GM19397 (cell line): ENCODE measurements around the gene C12orf42.

Experiments used
- ATAC-seq: cut with Tn5 transposase; IDR thresholded peaks from one replicate; pipeline ENCODE4 v1.9.1; 2021; ENCODE audit warnings: mild to moderate bottlenecking, moderate library complexity; ENCODE audit not compliant: unreplicated experiment

C12orf42 gene

DNA sequence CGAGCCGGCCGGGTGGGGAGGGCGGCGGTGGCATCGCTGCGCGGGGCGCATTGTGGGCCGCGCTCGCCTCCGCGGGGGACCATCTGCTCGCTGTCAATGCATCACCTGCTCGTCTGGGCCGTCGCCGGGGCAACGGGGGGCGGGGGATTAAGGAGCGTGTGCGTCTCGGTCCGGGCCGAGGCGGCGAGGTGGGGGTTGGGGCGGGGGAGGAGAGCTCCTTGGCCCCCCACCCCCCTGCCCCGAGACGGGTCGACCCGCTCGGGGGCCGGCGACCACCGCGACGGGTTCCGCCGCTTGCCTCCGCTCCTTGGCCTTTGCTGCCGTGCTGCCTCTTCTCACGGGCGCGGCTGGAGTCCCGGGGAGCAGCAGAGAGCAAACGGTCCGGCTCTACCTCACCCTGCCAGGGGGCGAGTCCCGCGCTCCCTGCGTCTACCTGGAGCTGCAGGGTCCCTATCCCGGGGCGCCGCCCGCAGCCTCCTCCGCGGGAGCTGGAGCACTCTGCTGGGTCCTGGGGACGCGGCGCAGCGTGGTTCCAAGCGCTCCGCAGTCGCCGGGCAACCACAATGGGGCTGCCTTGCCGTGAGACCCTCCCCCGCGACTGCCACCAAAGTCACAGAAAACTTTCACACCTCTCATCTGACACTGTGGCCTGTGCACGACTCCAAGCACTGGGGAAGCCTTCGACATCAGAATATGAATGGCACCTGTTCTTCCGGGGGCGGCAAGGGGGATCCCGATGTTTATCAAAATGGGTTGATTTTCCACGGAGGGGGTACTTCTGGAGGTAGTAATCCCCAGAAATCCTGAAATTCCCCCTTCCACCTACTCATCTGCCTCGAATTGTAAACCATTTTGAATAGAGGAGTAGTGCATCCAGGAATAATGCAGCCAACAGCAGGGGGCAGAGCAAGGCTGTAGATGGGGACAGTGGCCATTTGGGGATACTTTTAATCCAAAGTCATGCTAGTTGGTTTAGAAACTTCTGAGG is at the start of gene C12orf42:
C12orf42 (minus strand) TSS at position 500 of the 988 bp plus-strand sequence. CDS start 17,542 bp downstream, outside the sequence.
- ATAC-seq = peak; percentile 87

DNA sequence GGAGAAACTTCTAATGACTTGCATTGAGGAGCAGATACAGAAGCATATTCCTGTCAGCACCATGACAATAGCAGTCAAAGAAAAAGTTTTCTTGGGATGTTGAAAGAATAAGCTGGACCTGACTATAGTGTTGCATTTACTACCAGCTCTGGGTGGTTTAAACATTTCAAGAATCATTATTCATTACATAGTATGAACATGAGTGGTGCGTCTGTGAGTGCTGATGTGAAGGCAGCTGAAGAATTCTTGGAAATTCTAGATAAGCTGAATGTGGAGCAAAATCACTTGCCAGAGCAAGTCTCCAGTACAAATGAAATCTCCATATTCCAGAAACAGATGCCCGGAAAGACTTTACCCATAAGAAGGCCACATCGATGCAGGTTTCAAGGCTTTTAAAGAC is 46.3 kb upstream of the C12orf42 start:
- no peak for ATAC-seq

GRCh38 chr12:103540319-103540718 is 44.6 kb upstream of the C12orf42 start:
- ATAC-seq = no peak

DNA sequence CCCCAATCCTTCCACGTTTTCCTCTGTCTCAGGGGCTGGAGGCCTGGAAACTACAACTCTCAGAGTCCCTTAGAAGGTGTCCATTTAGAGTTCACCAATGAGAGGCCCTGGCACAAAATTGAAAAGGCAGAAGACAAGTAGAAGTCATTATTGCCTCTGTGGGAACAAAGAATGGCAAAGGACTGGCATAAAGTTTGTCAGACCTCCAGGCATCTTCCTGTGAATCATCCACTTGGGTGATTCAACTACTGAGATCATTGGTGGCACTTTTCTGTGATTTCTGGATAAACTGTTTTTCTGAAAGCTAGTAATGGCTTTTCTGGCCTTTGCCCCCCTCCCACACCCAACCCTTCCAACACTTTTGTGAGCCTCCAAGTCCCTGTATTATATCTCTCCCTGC is 42.6 kb upstream of the C12orf42 start:
- no peak for ATAC-seq

DNA sequence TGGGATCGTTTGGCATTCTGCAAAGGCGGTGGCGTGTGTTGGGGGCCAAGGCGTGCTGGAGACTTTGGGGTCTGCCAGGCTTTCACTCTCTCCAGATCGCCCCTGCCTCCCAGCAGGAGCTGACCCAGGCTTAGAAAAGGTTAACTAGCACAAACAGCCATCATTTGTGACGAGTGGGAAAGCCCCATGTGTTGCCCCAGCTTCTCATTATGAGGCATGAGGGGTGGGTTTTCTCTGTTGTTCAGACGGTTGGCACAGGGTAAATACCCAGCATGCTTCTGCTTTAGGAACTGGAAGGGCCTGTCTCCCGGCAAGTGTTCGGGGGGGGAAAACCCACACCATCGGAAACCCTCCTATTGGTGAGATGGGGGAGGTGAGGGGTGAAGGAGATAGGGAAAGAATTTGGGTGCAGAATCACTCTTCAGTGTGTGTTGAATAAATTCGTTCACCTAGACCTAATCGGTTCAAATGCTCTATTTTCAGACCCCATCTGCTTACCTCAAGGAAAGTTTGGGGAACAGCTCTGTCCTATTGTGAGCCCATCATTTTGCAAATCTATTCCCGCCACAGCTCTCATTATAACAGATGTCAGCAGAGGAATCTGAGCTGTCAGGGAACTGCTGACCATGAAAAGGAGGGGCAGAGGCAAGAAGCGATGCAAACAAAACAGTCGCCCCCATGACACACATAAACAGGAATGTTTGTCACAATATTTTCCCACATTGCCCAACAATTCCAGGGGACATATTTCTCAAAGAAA is 34.7 kb upstream of the C12orf42 start:
- no peak for ATAC-seq

- ATAC-seq = no peak
Observed at GRCh38 chr12:103529306-103529705, 33.5 kb upstream of the C12orf42 start.

- ATAC-seq = no peak
Observed at GRCh38 chr12:103524238-103524875, 28.6 kb upstream of the C12orf42 start.

- ATAC-seq = no peak
Observed at GRCh38 chr12:103523771-103524170, 28.0 kb upstream of the C12orf42 start.

- no peak for ATAC-seq
Observed at GRCh38 chr12:103520686-103521215, 25.0 kb upstream of the C12orf42 start.

DNA sequence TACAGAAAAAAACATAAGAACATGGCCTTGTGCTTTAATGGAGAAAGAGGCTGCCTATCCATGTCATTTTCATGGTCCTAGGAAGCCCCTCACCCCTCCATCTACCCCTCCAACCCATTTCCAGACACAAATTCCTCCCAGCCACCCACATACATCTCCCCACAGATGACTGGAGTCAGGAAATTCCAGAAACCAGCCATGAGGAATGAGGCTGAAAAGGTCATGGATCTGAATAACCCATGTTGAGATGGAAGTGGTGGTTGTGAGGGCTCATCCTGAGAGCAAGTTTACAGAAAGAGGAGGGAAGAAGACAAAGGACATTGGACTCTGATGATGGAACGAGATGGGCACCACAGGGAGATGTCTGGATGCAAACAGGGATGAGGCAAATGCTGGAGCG is 23.9 kb upstream of the C12orf42 start:
- no peak for ATAC-seq

- no peak for ATAC-seq
Observed at GRCh38 chr12:103518899-103519298, 23.1 kb upstream of the C12orf42 start.

GRCh38 chr12:103517161-103517560 is 21.4 kb upstream of the C12orf42 start:
- ATAC-seq = no peak

DNA sequence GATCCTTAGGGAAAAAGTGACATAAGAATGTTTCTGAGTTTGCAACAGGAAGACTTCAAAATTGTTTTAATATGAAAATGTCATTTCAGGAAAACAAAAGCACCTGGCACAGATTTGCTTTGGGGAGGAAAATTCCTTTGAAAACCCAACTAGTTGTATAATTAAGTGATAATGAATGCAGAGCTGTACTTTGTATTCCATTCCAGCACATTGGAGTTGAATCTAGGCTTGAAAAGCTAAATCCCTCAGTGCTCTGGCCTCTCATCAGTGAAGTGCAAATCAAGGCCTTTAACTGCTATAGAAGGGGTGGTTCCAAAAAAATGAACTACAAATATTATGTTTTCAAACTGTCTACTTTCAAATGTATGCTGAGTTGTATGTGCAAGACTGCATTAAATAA is 19.6 kb upstream of the C12orf42 start:
- ATAC-seq = no peak

- no peak for ATAC-seq
Observed at GRCh38 chr12:103513875-103514274, 18.1 kb upstream of the C12orf42 start.

- ATAC-seq = peak; percentile 94
Observed at GRCh38 chr12:103505371-103506236, 9.8 kb upstream of the C12orf42 start.

DNA sequence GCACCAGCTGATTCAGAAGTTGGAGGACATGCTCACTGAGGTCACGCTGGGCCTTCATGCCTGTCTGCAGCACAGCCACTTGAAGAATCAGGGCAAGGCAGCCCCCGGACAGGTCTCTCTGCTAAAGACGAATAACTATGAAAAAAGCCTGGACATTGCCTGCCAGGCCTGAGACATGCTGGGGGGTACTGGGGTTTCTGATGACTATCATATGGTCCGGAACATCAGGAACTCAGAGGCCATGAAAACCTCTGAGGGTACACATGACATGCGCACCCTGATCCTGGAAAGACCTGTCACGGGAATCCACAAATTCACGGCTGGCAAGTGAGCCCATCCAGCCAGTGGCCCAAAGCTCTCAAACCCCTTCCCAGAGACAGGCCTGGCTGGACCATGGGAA is 8.8 kb upstream of the C12orf42 start:
- no peak for ATAC-seq

DNA sequence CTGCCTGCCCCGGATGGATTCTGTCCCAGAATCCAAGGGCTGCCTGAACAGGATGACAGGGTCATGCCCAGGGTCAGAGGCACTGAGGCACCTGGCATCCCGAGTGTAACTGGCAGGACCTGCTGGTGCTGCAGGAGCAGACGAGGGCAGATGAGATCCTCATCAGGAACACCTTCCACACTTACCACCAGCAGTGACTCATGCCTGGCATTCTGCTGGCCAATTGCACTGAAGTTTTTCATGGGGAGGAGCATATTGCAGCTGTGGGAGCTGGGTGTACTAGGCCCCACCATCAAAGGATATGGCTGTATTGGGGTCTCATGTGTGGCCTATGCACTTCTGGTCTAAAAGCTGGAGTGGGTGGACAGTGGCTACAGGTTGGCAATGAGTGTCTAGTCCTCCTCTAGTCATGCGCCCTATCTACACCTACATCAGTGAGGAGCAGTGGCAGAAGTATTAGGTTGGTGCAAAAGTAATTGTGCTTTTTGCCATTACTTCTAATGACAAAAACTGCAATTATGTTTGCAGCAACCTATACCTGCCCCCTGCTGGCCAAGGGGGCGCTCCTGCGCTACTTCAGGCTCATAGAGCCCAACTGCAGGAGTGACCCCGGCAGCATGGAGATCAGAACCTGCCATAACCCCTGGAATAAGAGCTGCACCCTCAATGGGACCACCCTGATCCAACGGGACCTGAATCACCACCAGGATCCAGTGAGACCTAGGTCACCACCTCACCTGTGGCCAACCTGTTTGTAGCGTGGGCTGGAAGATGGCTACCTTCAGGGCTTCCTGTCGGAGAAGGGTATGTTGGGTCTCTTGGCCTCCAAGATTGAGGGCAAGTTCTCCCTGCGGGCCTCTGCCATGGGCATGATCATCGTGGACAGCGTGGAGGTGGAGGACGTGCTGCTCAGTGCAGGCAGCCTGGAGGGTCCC is 8.0 kb upstream of the C12orf42 start:
- no peak for ATAC-seq

GRCh38 chr12:103501447-103501846 is 5.7 kb upstream of the C12orf42 start:
- ATAC-seq = no peak

DNA sequence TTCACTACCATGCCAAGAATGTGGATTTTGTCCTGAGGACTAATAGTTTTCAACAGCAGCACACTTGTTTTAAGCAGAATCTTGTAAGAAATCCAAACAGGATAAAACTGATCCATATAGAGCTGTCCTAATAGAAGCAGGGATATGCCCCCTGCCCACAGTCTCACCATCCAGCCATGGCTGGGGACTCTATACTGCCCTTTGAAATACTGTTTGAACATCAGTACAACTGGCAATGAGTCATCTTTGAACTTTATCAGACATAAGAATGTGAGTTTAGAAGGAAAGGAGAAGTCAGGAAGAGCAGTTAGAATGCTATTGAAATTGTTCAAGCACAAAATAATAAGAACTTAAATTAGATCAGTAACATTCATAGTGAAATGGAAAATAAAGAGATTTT is 3.8 kb upstream of the C12orf42 start:
- no peak for ATAC-seq
